WERI-Rb-1 (cell line): ENCODE results near the gene OLIG3.

ENCODE experiments used
- DNase-seq: peaks from one replicate; pipeline ENCODE4 v3.0.0-alpha.2; 2020
- H3K27ac ChIP-seq: fragments of 250-450 bp; sonication (Bioruptor Pico); 2 replicates; pipeline ENCODE4 v1.5.1; 2020; ENCODE audit warnings: mild to moderate bottlenecking, moderate library complexity
- H3K27me3 ChIP-seq: fragments of 250-450 bp; sonication (Bioruptor Pico); 2 replicates; pipeline ENCODE4 v1.5.1; 2021; ENCODE audit warnings: mild to moderate bottlenecking, low read depth, moderate library complexity; ENCODE audit not compliant: insufficient read depth, severe bottlenecking
- H3K36me3 ChIP-seq: fragments of 250-450 bp; sonication (Bioruptor Pico); 2 replicates; pipeline ENCODE4 v1.5.1; 2020; ENCODE audit warnings: mild to moderate bottlenecking, moderate library complexity
- H3K4me3 ChIP-seq: 2 replicates; pipeline ENCODE4 v1.5.1; 2011; ENCODE audit warnings: low read depth, mild to moderate bottlenecking, control low read depth, low read length
- H3K9me3 ChIP-seq: fragments of 250-450 bp; sonication (Bioruptor Pico); 2 replicates; pipeline ENCODE4 v1.5.1; 2021; ENCODE audit warnings: mild to moderate bottlenecking, moderate library complexity; ENCODE audit not compliant: severe bottlenecking
- CTCF ChIP-seq: IDR thresholded peaks from 2 replicates; pipeline ENCODE4 v1.5.1; 2011; ENCODE audit warnings: low read depth, mild to moderate bottlenecking, control low read depth, inconsistent platforms, low read length

Gene OLIG3

GRCh38 chr6:137489046-137490005, 4.9 kb downstream of the OLIG3 start:
- DNase-seq: no peak
- TF ChIP-seq CTCF: peak; percentile 30; the same call in 1 of the 2 replicates
- H3K36me3 ChIP-seq: no peaks in the 10 kb centered on the region
- no peaks in the 10 kb centered on the region for H3K9me3 ChIP-seq
- H3K27ac ChIP-seq: no peak overlapping the region
- peak overlapping the region; percentile 31 for H3K4me3 ChIP-seq
- H3K27me3 ChIP-seq: peaks cover 89% of the 10 kb centered on the region

- peak overlapping the region; percentile 31 for H3K4me3 ChIP-seq
Measured at GRCh38 chr6:137488150-137489045, 5.8 kb downstream of the OLIG3 start.

GRCh38 chr6:137487869-137488149, 6.4 kb downstream of the OLIG3 start:
- DNase-seq: no peak
- H3K4me3 ChIP-seq: no peak overlapping the region
- H3K36me3 ChIP-seq: no peaks in the 10 kb centered on the region
- H3K27ac ChIP-seq: no peak overlapping the region
- H3K9me3 ChIP-seq: no peaks in the 10 kb centered on the region
- TF ChIP-seq CTCF: no peak
- H3K27me3 ChIP-seq: peaks cover 86% of the 10 kb centered on the region

More at GRCh38 chr6:137488150-137489045, 5.8 kb downstream of the OLIG3 start:
- Histone ChIP-seq H3K36me3 (no peaks in the 10 kb centered on the region), H3K27me3 (peaks cover 86% of the 10 kb centered on the region), H3K9me3 (no peaks in the 10 kb centered on the region), H3K27ac (no peak overlapping the region)
- DNase-seq: no peak
- no peak for TF ChIP-seq CTCF

- Histone ChIP-seq H3K36me3 (no peaks in the 10 kb centered on the region), H3K9me3 (no peaks in the 10 kb centered on the region), H3K4me3 (no peak overlapping the region), H3K27ac (no peak overlapping the region), H3K27me3 (peaks cover 81% of the 10 kb centered on the region)
- DNase-seq: no peak
- no peak for TF ChIP-seq CTCF
Measured at GRCh38 chr6:137487181-137487868, 6.9 kb downstream of the OLIG3 start.

- no peak for DNase-seq
- Histone ChIP-seq H3K36me3 (no peaks in the 10 kb centered on the region), H3K27me3 (peaks cover 72% of the 10 kb centered on the region), H3K4me3 (no peak overlapping the region), H3K9me3 (no peaks in the 10 kb centered on the region), H3K27ac (no peak overlapping the region)
- TF ChIP-seq CTCF: no peak
Measured at GRCh38 chr6:137486416-137486815, 7.8 kb downstream of the OLIG3 start.
